Lung microvascular endothelial cell (primary cell): ENCODE results near the gene FCER1G. TPM values are rescaled to one million over a fixed set of nuclear protein-coding genes. Genes with fewer than 3 reads are reported as not detected.
A peak's percentile ranks its signal among the peaks of the same experiment; 100 is the strongest.

Experiments
- DNase-seq, 2 donors: peaks; one replicate each; pipeline versions ENCODE4 v3.0.0 to v3.0.0-alpha.2; 2010; ENCODE audit warnings: low read depth in 2 of 2
- total RNA-seq: library from RNA; depleted of rRNA; stranded (reverse); fragments of >200 nt; gene quantifications from 2 replicates; pipeline ENCODE4 v1.2.1, GENCODE V29; 2014

The FCER1G gene
- total RNA-seq: not detected in 2 replicates

- no peak for DNase-seq
Observed at GRCh38 chr1:161215076-161215475, at the start of gene FCER1G. TSS of gene FCER1G (plus strand) at chr1:161215295. CDS start at chr1:161215322, 27 bp downstream.

GRCh38 chr1:161165742-161166668 lies 49.1 kb upstream of the FCER1G start, which contains the start of gene PPOX:
TSS of gene PPOX (plus strand) at chr1:161166426. CDS start at chr1:161166848, 422 bp downstream.
- DNase-seq: peak; percentile 99

GRCh38 chr1:161166669-161167548 lies 48.2 kb upstream of the FCER1G start:
- DNase-seq: peak in 1 of 2 donors; percentile 31

- DNase-seq: no peak
Observed at GRCh38 chr1:161168906-161169305, 46.2 kb upstream of the FCER1G start.

- no peak for DNase-seq
Observed at GRCh38 chr1:161171191-161171590, 43.9 kb upstream of the FCER1G start.

GRCh38 chr1:161171696-161172095 lies 43.4 kb upstream of the FCER1G start:
- no peak for DNase-seq

GRCh38 chr1:161172349-161172748 lies 42.7 kb upstream of the FCER1G start:
- DNase-seq: no peak

DNA sequence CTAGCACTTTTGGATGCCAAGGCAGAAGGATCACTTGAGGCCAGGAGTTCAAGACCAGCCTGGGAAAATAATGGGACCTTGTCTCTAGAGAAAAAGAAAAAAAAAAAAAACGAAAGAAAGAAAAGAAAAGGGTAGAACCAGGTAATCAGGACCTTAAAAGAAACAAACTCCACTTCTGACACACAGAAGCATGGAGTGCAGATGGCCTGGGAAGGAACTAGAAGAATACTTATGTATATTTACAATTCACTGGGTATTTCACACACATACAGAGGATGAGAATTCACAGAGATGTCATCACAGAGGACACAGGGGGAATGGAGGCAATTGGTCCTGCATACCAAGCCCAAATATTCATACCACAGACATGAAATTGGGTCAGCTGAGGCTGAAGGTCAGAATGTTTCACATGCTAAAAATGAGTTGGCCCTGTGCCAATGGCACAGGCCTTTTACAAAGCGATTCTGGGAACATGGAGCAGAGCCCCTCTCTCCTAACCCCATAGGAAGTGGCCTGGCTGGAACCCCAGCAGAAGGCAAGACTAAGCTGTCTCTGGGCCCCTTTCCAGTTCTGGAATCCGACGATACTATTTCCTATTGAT lies 42.2 kb upstream of the FCER1G start:
- peak; percentile 32 to 34 for DNase-seq

DNA sequence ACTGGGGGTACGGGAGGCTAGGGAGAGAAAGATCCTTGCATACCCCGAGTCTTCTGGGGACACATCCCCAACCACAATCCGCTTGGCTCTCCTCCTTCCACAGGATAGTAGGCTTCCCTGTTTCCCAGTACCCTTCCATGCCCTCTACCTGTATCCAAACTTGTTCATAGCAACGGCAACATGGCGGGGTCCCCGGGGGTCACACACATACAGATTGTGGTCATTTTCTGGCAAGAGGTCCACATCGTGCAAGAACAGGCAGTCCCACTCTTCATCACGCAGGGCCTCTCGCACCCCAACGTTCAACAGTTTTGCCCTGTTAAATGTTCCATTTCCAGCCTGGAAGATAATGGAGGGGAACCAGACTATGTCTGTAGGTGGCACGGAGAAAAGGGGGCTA lies 41.4 kb upstream of the FCER1G start:
- no peak for DNase-seq

DNA sequence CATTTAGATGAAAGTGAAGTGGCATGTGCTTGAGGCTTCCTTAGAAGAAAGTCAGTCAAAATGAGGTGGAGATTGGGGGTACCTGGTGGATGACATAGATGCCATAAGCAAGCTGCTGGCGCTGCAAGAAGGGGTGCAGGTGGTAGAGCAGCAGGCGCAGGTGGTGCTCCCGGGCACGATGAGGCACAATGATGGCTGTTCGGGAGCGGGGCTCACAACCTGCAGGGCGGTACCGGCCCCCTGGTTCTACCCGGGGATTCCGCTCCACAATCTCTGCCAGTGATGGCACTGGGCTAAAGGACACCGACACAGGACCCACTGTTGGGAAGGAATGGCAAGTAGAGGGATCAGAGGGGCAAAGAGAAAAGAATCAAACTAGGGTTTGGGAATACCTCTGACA lies 40.2 kb upstream of the FCER1G start:
- no peak for DNase-seq

DNA sequence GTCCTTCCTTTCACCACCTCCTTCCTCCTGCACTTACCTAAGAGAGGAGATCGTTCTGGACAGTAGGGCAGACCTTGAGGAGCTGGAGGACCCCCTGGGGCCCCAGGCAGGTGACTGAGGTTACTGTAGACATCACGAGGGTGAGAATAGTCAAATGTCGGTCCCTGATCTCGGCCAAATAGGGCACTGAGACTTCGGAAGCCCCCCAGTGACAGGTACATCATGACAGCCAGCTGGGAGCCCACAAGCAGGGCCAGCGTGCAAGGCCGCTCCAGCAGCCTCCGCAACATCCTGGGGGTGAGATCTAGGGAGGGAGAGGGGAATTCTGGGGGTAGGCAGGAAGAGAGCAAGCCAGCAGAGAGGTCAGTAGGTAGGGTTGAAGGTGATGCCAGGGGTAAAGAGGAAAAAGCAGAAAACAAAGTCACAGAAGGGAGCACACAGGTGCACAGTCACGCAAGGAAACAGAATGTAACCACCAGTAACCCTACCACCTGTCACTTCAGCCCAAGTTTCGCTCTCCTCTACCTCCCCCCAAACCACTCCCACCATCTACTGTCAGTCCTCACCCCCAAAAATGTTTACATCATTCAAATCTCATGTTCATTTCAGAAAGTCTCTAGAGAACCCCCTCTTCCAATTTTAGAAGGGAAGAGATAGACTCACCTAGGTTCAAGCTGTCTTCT lies 39.2 kb upstream of the FCER1G start:
- DNase-seq: no peak

- DNase-seq: no peak
Observed at GRCh38 chr1:161176468-161177111, 38.5 kb upstream of the FCER1G start.

- DNase-seq: peak; percentile 75 to 84
Observed at GRCh38 chr1:161177112-161177935, 37.8 kb upstream of the FCER1G start, which contains the start of gene B4GALT3. TSS of gene B4GALT3 (minus strand) at chr1:161177507. CDS start at chr1:161176060, 1,447 bp downstream.

DNA sequence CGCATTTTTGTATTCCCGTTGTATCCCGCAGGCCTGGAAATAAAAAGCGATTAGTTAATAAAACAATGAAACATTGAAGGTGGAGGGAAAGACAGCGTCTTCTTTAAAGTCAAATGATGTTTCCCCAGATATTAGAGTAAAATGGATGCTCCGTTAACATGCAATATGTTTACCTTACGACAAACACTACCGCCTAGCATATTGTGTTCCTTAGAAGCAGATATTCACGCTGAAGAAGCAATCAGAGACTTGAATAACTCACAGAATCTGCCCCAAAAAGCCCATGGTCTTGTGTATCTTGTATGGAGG lies 37.2 kb upstream of the FCER1G start:
- no peak for DNase-seq

GRCh38 chr1:161179698-161180097 lies 35.4 kb upstream of the FCER1G start:
- no peak for DNase-seq

DNA sequence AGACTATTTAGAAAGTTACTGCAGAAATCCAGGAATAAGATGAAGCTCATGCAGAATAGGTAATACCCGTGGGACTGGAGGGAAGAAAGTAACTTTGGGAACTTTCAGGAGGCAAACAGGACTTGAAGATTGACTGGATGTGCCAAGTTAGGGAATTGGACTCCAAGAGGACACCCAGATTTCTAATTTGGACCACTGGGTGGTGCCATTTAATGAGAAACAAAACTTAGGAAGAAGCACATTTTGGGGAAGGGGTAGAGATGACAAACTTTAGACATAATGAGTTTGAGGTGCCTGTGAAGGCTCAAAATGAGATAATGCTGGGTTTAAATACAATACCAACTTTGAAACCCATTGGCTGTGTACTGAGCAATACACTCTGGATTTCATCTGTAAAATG lies 34.5 kb upstream of the FCER1G start:
- no peak for DNase-seq

DNA sequence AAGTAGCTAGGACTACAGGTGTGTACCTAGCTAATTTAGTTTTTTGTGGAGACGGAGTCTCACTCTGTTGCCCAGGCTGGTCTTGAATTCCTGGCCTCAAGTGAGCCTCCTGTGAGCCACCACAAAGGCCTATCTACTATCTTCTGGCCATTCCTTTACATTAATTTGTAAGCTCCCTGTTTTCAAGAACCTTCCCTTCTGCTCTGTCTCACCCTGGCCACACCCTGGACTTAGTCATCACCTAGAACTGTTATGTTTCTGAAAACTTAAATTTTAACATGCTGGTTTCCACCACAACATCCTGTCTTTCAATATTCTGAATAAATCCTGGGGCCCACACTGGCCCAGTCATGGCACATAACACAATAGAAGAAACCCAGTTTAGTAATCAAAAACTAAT lies 32.9 kb upstream of the FCER1G start:
- peak in 1 of 2 donors; percentile 49 for DNase-seq

DNA sequence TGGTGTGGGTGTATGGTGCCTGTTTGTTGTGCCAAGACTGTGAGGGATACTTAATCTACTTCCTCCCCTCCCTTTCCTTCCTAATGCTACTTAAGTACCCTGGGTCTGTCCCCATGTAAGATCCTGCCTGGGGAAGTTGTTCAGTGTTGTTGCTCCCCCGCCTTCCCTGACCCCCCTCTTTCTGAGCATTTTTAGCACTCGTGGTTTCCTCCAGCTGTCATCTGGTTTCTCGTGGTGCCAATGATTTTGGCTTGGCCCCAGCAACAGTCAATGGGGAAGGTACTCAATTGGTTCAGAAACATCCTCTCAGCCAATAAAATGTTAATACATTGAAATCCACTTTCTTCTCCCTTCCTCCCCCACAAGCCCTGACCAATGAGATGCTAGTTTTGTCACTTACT lies 29.8 kb upstream of the FCER1G start:
- peak; percentile 93 to 96 for DNase-seq

GRCh38 chr1:161185732-161186311 lies 29.3 kb upstream of the FCER1G start:
- DNase-seq: peak in 1 of 2 donors; percentile 20
